Ovary (tissue), 3 donors: Measurements from ENCODE around the gene MS4A6A.

ENCODE experiments used
- CTCF ChIP-seq, 3 donors: fragments of 450-650 bp in 2 of 3; fragments of 200-600 bp in 1 of 3; IDR thresholded peaks; one replicate each; pipeline versions ENCODE4 v1.5.1 to v1.8.0; 2016 to 2022; ENCODE audit warnings: antibody characterized with exemption in 3 of 3, mild to moderate bottlenecking in 1 of 3
- POLR2A ChIP-seq: fragments of 450-650 bp; IDR thresholded peaks from one replicate; pipeline ENCODE4 v1.6.1; 2017; ENCODE audit warnings: antibody characterized with exemption, mild to moderate bottlenecking, moderate library complexity
- donor health status: DM: no; HTN: no; CAD: no.

- TF ChIP-seq CTCF (IDR thresholded peaks at IDR 0.05) (no peak), POLR2A (no peak)
Measured at GRCh38 chr11:60183591-60184205, 815 bp upstream of the MS4A6A start.
